NCI-H187 (cell line): ENCODE results near the gene RPS6KA2.

Experiments used
- DNase-seq, 2 experiments: peaks; one replicate each; lab custom pipeline; 2025; lab: John Stamatoyannopoulos, UW

RPS6KA2 gene

GRCh38 chr6:166485651-166486535 lies 141.2 kb downstream of the RPS6KA2 start:
- no peak for DNase-seq

GRCh38 chr6:166484863-166485262 lies 142.2 kb downstream of the RPS6KA2 start:
- DNase-seq, result no peak

DNA sequence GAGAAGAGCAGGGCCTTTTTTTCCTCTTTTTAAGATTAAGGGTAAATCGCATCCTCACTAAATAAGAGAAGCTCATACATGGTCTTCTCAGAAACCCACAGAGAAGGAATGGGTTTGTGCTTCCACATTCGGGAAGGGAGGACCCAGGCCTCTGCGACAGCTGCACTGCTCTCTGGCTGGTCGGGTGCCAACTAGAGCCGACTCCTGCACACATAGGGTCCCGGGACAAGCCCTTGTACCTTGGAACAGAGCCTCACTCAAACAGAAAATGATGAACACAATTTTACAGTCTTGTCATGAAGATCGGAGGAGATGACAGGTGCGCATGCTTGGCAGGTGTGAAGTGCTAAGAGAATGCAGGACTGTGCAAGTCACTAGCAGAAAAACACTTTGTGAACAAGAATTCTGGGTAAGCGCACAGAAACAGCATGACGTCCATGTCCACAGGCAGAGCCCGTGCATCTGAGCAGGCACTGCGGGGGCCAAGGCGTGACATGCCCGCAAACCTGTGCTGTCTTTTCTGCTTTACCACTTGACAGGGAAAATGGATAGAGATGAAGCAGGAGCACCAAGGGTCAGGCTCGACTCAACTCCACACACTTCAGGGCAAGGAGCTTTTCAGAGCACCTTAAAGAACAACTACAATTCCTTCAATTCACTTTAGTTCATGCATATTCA lies 143.3 kb downstream of the RPS6KA2 start:
- no peak for DNase-seq

- no peak for DNase-seq
Measured at GRCh38 chr6:166483026-166483425, 144.0 kb downstream of the RPS6KA2 start.

- no peak for DNase-seq
Measured at GRCh38 chr6:166478782-166479592, 148.1 kb downstream of the RPS6KA2 start.

- DNase-seq, result no peak
Measured at GRCh38 chr6:166477647-166478365, 149.2 kb downstream of the RPS6KA2 start.

DNA sequence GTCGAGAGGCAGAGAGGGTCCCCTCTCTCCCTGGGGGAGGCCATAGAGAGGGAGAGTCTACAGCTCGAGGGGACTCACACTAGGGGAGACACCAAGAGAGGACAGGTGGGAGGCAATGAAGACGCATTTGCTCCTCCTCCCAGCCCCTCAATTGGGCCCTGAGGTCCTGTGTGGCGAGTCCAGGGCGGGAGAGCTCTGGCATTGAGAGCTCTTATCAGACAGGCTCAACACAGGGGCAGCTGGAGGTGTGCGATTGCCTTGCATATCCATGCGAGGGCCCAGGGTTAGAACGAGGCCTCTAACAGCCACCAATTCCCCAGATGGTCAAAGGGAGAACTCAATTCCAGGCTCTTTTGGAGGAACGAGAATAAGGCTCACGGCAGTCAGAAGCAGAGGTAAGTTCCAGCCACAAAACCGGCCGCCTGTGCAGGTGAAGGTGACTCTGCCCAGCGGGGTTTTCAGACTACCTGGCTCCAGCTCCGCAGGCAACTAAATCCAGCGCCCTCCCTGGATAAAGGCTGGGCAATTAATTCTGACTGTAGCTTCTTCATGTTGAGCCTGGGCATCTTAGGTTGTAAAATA lies 150.3 kb downstream of the RPS6KA2 start:
- no peak for DNase-seq

DNA sequence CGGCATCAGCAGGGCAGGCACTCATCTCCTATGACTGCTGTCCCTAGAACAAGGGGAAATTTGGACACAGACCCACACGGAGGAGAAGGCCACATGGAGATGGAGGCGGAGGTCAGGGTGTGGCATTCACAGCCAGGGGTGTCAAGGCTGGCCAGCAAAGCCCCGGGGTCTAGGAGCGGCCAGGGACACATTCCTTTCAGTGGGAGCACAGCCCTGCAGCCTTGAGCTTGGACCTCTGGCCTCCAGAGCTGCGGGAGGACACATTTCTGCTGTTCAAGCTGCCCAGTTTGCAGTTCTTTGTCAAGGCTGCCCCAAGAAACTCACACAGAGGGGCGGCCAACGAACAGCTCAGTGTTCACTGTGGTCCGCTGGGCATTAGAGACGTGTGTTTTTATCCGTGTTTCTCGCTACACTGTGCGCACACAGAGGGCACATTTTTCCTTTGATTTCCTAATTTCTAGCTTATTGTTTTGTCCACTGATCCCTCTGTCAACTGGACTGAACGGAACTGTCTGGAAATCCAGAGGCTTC lies 150.9 kb downstream of the RPS6KA2 start:
- no peak for DNase-seq

GRCh38 chr6:166474721-166475565 lies 152.1 kb downstream of the RPS6KA2 start:
- DNase-seq, result no peak

DNA sequence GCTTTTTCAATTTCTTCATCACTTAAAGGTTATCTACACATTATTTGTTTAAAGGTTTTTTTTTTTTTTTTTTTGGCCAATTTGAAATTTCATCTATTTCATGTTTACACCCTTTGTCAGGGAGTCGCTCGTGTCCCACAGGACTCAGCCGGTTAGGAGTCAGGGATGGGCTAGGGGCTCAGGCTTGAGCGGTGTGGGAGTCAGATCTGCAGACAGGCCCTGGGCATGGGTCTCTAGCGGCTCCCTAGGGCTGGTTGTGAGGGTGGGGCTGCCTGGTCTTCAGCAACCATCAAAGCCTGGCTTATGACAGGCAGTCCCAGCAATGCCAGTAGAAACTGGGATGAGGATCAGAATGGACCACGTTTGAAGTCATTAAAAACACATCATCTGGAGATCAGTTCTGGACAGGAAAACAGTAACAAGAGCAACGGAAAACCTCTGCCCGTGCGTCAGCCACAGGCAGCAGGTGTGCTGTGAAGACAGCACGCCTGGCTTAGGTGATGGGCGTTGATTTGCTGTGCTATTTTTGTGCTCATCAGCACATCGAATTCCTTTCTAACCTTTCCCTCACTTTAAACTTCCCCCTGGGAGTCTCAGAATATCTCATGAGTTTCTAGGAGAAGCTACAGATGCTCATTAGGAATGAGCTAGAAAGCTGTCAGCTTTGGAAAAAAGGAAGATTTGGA lies 153.0 kb downstream of the RPS6KA2 start:
- DNase-seq, result no peak

GRCh38 chr6:166472636-166473035 lies 154.4 kb downstream of the RPS6KA2 start:
- no peak for DNase-seq

GRCh38 chr6:166471797-166472260 lies 155.2 kb downstream of the RPS6KA2 start:
- no peak for DNase-seq

DNA sequence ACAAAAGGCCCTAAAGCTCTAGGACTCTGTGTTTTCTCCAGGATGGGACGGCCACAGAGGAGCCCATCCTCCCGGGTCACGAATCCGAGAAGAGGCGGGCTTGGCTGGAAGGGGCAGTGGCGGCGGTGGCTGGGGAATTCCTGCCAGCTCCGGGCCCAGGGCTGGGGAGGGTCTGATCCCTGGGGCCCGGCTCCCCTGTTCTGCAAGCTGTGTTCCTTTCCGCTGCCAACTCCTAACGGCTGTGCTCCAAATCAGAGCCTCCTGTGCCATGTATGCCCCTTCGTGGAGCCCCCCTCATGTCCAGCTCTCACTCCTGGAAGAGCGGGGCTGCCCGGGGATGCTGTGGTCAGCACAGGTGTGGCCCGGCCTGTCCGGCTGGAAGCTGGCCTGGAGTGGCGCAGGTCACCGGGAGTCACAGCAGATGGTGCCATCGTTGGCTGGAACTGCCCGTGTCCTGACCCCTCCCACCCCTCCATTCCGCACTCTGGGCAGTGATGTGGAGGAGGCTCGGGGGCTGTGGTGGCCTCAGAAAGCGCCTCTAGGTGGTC lies 156.1 kb downstream of the RPS6KA2 start:
- no peak for DNase-seq

DNA sequence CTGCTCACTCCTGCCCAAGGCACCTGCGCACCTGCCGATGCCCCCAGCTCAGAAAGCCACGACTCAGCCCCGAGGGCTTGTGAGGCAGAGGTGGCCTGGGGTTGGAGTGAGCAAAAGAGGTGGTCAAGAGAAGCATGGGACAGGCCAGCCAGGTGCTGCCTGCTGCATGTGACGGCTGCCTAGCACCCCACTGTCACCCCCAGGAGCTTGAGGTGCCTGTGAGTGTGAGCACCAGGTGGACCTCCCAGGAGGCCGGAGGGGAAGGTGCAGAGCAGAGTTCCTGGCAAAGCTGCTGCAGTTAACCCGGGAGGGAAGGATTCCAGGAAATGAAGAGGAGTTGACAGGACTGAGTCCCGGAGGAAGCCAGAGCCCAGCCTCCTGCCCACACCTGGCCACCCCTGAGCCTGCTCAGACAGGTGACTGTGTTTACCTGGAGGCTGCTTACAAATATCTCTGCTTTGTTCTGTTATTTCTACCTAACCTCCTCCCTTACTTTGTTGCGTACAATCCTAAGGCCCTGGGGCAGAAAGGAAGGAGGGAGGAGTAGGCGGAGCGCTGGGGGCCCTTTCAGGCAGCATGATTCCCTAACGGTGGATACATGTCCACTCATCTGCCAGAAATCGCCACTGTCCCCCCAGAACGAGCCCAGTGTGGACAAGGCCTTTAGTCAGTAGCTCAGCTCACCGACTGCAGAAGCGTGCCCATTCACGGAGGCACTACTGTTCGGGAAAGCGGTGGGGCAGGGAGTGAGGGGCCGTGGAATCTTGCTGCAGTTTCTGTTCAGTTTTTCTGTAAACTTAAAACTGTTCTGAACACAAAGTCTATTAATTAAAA lies 156.8 kb downstream of the RPS6KA2 start:
- no peak for DNase-seq

- no peak for DNase-seq
Measured at GRCh38 chr6:166469426-166469961, 157.6 kb downstream of the RPS6KA2 start.

GRCh38 chr6:166467436-166468000 lies 159.5 kb downstream of the RPS6KA2 start:
- no peak for DNase-seq
